IMR-90 (cell line): Measurements from ENCODE around the gene SIDT1. TPM values are rescaled to one million over a fixed set of nuclear protein-coding genes. Genes with fewer than 3 reads are reported as not detected.

ENCODE experiments used
- microRNA-seq, 2 experiments: library from miRNA; stranded (forward) in 1 of 2; unstranded in 1 of 2; fragments of 10-50 nt in 1 of 2; fragments of <30 nt in 1 of 2; gene quantifications in 1 of 2; microRNA quantifications in 1 of 2; one replicate each; pipeline versions ENCODE3 to v1.1.0; 2013 to 2020; ENCODE audit not compliant: insufficient read depth in 1 of 2, insufficient read length in 1 of 2, unreplicated experiment in 1 of 2
- polyA plus RNA-seq, 3 experiments: library from polyadenylated mRNA; depleted of rRNA; stranded (reverse); fragments of >200 nt; gene quantifications; 2 replicates each; pipeline ENCODE4 v1.2.3, GENCODE V29; 2012; ENCODE audit warnings: low replicate concordance in 1 of 3
- small RNA-seq, 5 experiments: library from RNA; depleted of rRNA; stranded (forward); fragments of <200 nt; gene quantifications; one replicate each; pipeline ENCODE3, GENCODE V24; 2012
- total RNA-seq: library from RNA; depleted of rRNA; stranded (reverse); fragments of >200 nt; gene quantifications from 2 replicates; pipeline ENCODE4 v1.2.3, GENCODE V29; 2012; rRNA removed

Gene SIDT1
- total and polyA plus RNA-seq, 2 of the 4 experiments (the other 2 are of a cell fraction) = not detected

Small RNA genes within 50 kb of the gene (microRNA-seq; reads per million reads assigned to microRNA genes)
- gene MIR4446 (ENCODE audit: insufficient read depth in 1 of 2, insufficient read length in 1 of 2, unreplicated experiment in 1 of 2) (0 to 0.37 reads per million in 2 experiments), gene RN7SL767P (ENCODE audit: insufficient read depth, insufficient read length) (not detected)

Small RNA genes within 50 kb of the gene (small RNA-seq; reads per million reads assigned to genes)
- gene MIR4446 (0 reads per million in 5 experiments), gene RN7SL767P (0 reads per million in 5 experiments)

Other genes starting within 250 kb of the SIDT1 start
- gene CFAP44, start 91.1 kb upstream of the SIDT1 start, total RNA-seq = 0.90 and 1.9 TPM in 2 replicates
- 1.1 and 1.7 TPM in 2 replicates for gene CFAP44, start 91.1 kb upstream of the SIDT1 start, polyA plus RNA-seq (2012; rRNA removed)
- 10.8 TPM in 2 replicates for gene SPICE1, start 17.4 kb upstream of the SIDT1 start, total RNA-seq
- gene SPICE1, start 17.4 kb upstream of the SIDT1 start, polyA plus RNA-seq (2012; rRNA removed) = 2.7 and 3.5 TPM in 2 replicates
- gene USF3, start 164.1 kb downstream of the SIDT1 start, total RNA-seq = 5.2 and 6.1 TPM in 2 replicates
- gene USF3, start 164.1 kb downstream of the SIDT1 start, polyA plus RNA-seq (2012; rRNA removed) = 2.8 and 3.0 TPM in 2 replicates
- 115 and 125 TPM in 2 replicates for gene NAA50, start 213.7 kb downstream of the SIDT1 start, total RNA-seq
- 30.5 and 42.4 TPM in 2 replicates for gene NAA50, start 213.7 kb downstream of the SIDT1 start, polyA plus RNA-seq (2012; rRNA removed)
- 84.4 and 98.0 TPM in 2 replicates for gene ATP6V1A, start 214.5 kb downstream of the SIDT1 start, total RNA-seq
- 12.1 and 15.1 TPM in 2 replicates for gene ATP6V1A, start 214.5 kb downstream of the SIDT1 start, polyA plus RNA-seq (2012; rRNA removed)